ENCODE data around the gene FARP2. TPM values are rescaled to one million over a fixed set of nuclear protein-coding genes. Genes with fewer than 3 reads are reported as not detected.

Gene FARP2
- total and polyA plus RNA-seq, 2 of the 13 experiments (the other 11 are each of a cell fraction or from before 2014, with no cell fraction given) = 28.0 to 45.4 TPM

DNA sequence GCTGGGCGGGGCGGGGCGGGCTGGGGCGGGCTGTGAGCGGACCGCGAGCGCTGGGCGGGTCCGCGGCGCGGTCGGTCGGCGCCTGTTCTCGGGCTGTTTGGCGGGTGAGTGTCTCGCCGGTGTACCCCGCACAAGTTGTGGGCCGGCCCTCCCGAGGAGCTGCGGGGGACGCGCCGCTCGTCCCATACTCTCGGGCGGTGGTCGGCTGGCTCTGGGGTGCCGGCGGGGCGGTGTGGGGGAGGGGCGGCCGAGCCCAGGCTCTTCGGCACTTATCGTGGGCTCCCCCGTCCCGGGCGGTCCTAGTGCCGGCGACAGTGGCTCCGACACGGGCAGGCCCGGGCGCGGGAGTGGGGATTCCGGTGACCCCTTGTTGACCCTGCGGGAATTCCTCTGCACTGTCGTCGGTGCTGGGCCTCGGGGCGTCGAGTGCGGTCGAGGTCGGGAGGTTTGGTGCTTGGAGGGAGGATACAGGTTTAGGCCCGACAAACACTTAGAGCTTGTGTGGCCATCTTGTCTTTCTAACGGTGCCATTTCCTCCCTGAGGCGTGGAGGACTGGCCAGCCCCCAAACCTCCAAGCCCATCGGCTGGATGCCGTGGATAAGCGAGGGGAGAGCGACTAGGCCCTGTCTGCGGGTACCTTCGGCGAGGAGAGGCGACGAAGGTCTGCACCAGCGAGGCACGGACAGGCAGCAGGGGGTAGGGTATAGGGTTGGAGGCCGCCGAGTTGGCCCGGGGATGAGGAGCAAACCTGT lies 40.0 kb upstream of the FARP2 start, which contains the start of gene SEPTIN2 (continued):
- TF ChIP-seq, protein P1, sequence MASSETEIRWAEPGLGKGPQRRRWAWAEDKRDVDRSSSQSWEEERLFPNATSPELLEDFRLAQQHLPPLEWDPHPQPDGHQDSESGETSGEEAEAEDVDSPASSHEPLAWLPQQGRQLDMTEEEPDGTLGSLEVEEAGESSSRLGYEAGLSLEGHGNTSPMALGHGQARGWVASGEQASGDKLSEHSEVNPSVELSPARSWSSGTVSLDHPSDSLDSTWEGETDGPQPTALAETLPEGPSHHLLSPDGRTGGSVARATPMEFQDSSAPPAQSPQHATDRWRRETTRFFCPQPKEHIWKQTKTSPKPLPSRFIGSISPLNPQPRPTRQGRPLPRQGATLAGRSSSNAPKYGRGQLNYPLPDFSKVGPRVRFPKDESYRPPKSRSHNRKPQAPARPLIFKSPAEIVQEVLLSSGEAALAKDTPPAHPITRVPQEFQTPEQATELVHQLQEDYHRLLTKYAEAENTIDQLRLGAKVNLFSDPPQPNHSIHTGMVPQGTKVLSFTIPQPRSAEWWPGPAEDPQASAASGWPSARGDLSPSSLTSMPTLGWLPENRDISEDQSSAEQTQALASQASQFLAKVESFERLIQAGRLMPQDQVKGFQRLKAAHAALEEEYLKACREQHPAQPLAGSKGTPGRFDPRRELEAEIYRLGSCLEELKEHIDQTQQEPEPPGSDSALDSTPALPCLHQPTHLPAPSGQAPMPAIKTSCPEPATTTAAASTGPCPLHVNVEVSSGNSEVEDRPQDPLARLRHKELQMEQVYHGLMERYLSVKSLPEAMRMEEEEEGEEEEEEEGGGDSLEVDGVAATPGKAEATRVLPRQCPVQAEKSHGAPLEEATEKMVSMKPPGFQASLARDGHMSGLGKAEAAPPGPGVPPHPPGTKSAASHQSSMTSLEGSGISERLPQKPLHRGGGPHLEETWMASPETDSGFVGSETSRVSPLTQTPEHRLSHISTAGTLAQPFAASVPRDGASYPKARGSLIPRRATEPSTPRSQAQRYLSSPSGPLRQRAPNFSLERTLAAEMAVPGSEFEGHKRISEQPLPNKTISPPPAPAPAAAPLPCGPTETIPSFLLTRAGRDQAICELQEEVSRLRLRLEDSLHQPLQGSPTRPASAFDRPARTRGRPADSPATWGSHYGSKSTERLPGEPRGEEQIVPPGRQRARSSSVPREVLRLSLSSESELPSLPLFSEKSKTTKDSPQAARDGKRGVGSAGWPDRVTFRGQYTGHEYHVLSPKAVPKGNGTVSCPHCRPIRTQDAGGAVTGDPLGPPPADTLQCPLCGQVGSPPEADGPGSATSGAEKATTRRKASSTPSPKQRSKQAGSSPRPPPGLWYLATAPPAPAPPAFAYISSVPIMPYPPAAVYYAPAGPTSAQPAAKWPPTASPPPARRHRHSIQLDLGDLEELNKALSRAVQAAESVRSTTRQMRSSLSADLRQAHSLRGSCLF (CRISPR knock-in tag; IDR thresholded peaks at IDR 0.05; ENCODE audit: borderline replicate concordance) = peak; percentile 86; the same call in 1 of the 2 replicates
- no peak for TF ChIP-seq ZNF335 (CRISPR knock-in tag; IDR thresholded peaks at IDR 0.05)

DNA sequence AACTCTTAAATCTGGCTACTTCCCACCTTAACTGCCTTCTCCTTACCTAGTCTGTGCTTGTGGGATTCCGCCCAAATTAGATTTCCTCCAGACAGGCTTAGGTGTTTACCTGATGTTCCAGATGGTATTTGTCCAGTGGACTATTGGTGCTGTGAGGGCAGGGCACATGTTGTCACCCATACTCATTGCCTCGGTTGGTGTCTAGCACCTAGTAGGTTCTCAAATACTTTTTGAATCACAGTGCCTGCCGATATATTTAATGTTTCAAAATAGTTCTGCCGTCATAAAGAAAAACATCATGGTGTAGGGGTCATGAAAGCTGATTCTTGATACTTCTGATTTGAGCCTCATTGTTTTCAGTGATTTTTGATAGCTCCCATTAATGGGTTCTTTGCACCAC lies 39.3 kb upstream of the FARP2 start:
- Histone ChIP-seq H3K79me2 (ENCODE audit: insufficient read depth, low read length) (peaks cover 90% of the 10 kb centered on the region), H3K4me2 (ENCODE audit: low read depth, low read length) (peak overlapping the region; percentile 98), H4K20me1 (ENCODE audit: insufficient read depth, low read length) (peaks cover 54% of the 10 kb centered on the region), H3K4me3 (replicated peaks in 1 of 3; ENCODE audit: insufficient read depth in 1 of 3, low read depth in 2 of 3, low read length in 3 of 3) (peak overlapping the region; percentile 92 to 96 (median 96)), H3K36me3 (replicated peaks in 1 of 2; ENCODE audit: control insufficient read depth in 1 of 2, insufficient read depth in 2 of 2, low read length in 2 of 2) (peaks cover 0 to 5% of the 10 kb centered on the region in 2 experiments; a peak in 2 of 5 replicates), H3K27me3 (ENCODE audit: control insufficient read depth in 1 of 2, insufficient read depth in 2 of 2, low read length in 2 of 2) (no peaks in the 10 kb centered on the region; a peak in 1 of 5 replicates), H3K27ac (ENCODE audit: extremely low read length, insufficient read depth, low read length) (peak overlapping the region; percentile 93), H3K9me3 (ENCODE audit: low read length) (no peaks in the 10 kb centered on the region), H3K4me1 (ENCODE audit: insufficient read depth, low read length) (peaks cover 75% of the 10 kb centered on the region), H3K9ac (ENCODE audit: insufficient read depth, low read depth, low read length) (peak overlapping the region; percentile 97), H2AFZ (ENCODE audit: low read length) (no peak overlapping the region)
- intact Hi-C loops (cut with micrococcal nuclease; ENCODE audit: unreplicated experiment) = loop anchor here (2.0 kb wide), 2 partner anchors 34 to 320 kb away; partner anchors contain the start of genes ATG4B and THAP4
- POLR2A ChIA-PET = interaction anchor here (0.7 to 4.3 kb wide), 12 partner anchors 8 to 371 kb away, joined by 3 to 55 read pairs (median 6); partner anchors contain the start of genes DTYMK and FARP2
- 1% methylated on average over 4 of the region's 4 CpGs for WGBS (ENCODE audit: low lambda C conversion rate)
- in situ Hi-C loops (cut with HindIII; ENCODE audit: extremely low pct_ligation_motif_present, low pct_unique_long_range_greater_than_20kb) = loop anchor here (5.0 kb wide), 2 partner anchors 35 to 50 kb away; no protein-coding TSS in a partner anchor
- CTCF ChIA-PET (ENCODE audit: low intra/inter-chr PET ratio, low total read pairs) = no interaction called here
- no TSS peak for BruUV-seq (replicated peaks)
- FAIRE-seq (no peak), ATAC-seq (no peak), DNase-seq (ENCODE audit: low spot score) (no peak)
- TF ChIP-seq, protein P2, sequence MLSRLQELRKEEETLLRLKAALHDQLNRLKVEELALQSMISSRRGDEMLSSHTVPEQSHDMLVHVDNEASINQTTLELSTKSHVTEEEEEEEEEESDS (CRISPR knock-in tag; IDR thresholded peaks at IDR 0.05; ENCODE audit: borderline replicate concordance) = no peak
- TF ChIP-seq, protein P3, sequence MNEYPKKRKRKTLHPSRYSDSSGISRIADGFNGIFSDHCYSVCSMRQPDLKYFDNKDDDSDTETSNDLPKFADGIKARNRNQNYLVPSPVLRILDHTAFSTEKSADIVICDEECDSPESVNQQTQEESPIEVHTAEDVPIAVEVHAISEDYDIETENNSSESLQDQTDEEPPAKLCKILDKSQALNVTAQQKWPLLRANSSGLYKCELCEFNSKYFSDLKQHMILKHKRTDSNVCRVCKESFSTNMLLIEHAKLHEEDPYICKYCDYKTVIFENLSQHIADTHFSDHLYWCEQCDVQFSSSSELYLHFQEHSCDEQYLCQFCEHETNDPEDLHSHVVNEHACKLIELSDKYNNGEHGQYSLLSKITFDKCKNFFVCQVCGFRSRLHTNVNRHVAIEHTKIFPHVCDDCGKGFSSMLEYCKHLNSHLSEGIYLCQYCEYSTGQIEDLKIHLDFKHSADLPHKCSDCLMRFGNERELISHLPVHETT (CRISPR knock-in tag; conservative IDR thresholded peaks at IDR 0.05) = no peak
- no peak for TF ChIP-seq ZNF510 (CRISPR knock-in tag; IDR thresholded peaks at IDR 0.05; ENCODE audit: low read depth)
- no peak for TF ChIP-seq ZNF788 (CRISPR knock-in tag; IDR thresholded peaks at IDR 0.05; ENCODE audit: borderline replicate concordance)
- no peak for TF ChIP-seq FOSL2 (CRISPR knock-in tag; IDR thresholded peaks at IDR 0.05)
- TF ChIP-seq ZNF234 (CRISPR knock-in tag; conservative IDR thresholded peaks at IDR 0.05) = no peak
- TF ChIP-seq RORA (CRISPR knock-in tag; IDR thresholded peaks at IDR 0.05) = 0 out of 2 replicates have a peak, but pooled peaks have one; percentile 32
- no peak for TF ChIP-seq NR3C1 (CRISPR knock-in tag; IDR thresholded peaks at IDR 0.05)
- TF ChIP-seq, protein P4, sequence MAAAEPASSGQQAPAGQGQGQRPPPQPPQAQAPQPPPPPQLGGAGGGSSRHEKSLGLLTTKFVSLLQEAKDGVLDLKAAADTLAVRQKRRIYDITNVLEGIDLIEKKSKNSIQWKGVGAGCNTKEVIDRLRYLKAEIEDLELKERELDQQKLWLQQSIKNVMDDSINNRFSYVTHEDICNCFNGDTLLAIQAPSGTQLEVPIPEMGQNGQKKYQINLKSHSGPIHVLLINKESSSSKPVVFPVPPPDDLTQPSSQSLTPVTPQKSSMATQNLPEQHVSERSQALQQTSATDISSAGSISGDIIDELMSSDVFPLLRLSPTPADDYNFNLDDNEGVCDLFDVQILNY (CRISPR knock-in tag; conservative IDR thresholded peaks at IDR 0.05) = no peak
- 0 out of 2 replicates have a peak, but pooled peaks have one; percentile 0 for TF ChIP-seq ZSCAN21 (CRISPR knock-in tag; IDR thresholded peaks at IDR 0.05; ENCODE audit: borderline replicate concordance)

Measured in HepG2 (cell line).